GM12891 (cell line): ENCODE results near the gene DOCK2.
"Not testable (repeated sequence)": the region's sequence is repeated elsewhere in the genome, so short reads cannot be mapped to it uniquely, and the experiment has no call there.

Experiments used
- DNase-seq: peaks from one replicate; pipeline ENCODE4 v3.0.0; 2011; ENCODE audit warnings: low spot score; ENCODE audit not compliant: insufficient read length
- FAIRE-seq: peaks from 2 replicates; lab custom pipeline; 2011; peaks lifted over from hg19 to GRCh38; lab: Jason Lieb, UNC
- PAX5 ChIP-seq: IDR thresholded peaks from 2 replicates; pipeline ENCODE4 v1.6.1; 2011; ENCODE audit warnings: low read length, moderate library complexity, mild to moderate bottlenecking; ENCODE audit not compliant: insufficient read depth, severe bottlenecking
- POLR2A ChIP-seq: IDR thresholded peaks from 2 replicates; pipeline ENCODE4 v1.6.1; 2011; ENCODE audit warnings: low read depth, low read length, control low read depth
- POLR2AphosphoS5 ChIP-seq: IDR thresholded peaks from 2 replicates; pipeline ENCODE4 v1.6.1; 2011; ENCODE audit warnings: low read depth, low read length, control low read depth
- POU2F2 ChIP-seq: IDR thresholded peaks from 2 replicates; pipeline ENCODE4 v1.6.1; 2011; ENCODE audit warnings: low read depth, mild to moderate bottlenecking, control low read depth, low read length, moderate library complexity
- SPI1 ChIP-seq: IDR thresholded peaks from 2 replicates; pipeline ENCODE4 v1.6.1; 2011; ENCODE audit warnings: low read depth, low read length, control low read depth
- TAF1 ChIP-seq: IDR thresholded peaks from 2 replicates; pipeline ENCODE4 v1.6.1; 2011; ENCODE audit warnings: low read depth, low read length, control low read depth

The DOCK2 gene

DNA sequence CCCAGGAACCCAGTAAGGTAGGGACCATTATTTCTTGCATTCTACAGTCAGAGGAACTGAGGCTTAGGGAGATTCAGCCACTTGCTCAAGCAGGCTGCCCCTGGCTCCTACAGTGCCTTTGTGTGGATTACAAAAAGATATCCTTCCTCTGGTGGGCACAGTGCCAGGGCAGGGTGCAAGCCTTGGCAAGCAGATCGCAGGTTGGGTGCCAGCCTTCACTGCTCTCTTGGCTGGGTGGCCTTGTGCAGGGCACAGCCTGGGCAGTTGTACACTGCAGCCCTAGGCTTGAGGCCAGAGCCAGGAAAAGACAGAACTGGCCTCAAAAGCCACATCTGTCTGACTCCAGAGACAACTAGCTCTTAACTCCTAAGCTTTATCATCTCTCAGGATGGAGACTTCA, 15.0 kb downstream of the DOCK2 start:
- TF ChIP-seq POU2F2 (no peak), POLR2AphosphoS5 (no peak), SPI1 (no peak), PAX5 (no peak), TAF1 (no peak), POLR2A (no peak)
- DNase-seq (no peak), FAIRE-seq (no peak)

DNA sequence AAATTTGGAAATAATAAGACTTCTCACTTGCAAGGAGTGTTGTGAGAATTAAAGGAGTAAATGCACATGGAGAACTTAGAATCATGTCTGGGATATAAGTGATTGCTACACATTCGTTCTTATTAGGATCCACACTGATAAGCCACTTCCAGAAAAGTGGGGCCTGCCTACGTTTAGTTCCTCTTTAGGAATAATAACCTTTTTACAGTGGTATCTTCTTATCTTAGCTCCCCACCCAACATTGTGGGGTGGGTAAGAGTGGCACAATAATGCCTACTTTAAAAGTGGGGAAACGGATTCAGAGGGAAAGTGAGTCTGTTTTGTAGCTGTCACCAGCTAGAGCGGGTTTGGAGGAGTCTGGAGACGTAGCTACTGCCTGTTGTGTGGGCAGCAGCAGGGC, 16.0 kb downstream of the DOCK2 start:
- TF ChIP-seq POLR2AphosphoS5, result no peak
- no peak for TF ChIP-seq PAX5
- no peak for TF ChIP-seq POU2F2
- no peak for TF ChIP-seq TAF1
- TF ChIP-seq SPI1, result no peak
- no peak for TF ChIP-seq POLR2A
- DNase-seq, result no peak
- no peak for FAIRE-seq

DNA sequence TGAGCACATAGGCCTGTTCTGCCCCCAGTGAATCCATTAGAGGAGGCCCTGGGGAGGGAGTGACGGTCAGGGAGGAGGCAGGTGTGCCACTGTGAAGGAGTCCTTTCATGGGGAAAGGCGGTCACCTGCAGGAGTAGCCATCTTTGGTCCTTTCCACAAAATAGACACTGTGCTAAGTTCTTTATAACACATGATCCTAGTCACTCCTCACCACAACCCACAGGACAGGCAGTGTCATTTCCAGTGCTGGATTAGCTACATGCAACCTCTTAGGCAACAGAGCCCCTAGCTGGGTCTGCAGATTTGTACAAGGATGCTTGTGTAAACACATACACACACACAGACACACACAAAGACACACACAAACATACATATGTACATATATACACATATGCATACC, 18.3 kb downstream of the DOCK2 start:
- TF ChIP-seq POLR2A, result no peak
- no peak for TF ChIP-seq SPI1
- TF ChIP-seq POLR2AphosphoS5, result no peak
- TF ChIP-seq TAF1, result no peak
- TF ChIP-seq POU2F2, result no peak
- TF ChIP-seq PAX5, result no peak
- DNase-seq (no peak), FAIRE-seq (peak; percentile 50)

DNA sequence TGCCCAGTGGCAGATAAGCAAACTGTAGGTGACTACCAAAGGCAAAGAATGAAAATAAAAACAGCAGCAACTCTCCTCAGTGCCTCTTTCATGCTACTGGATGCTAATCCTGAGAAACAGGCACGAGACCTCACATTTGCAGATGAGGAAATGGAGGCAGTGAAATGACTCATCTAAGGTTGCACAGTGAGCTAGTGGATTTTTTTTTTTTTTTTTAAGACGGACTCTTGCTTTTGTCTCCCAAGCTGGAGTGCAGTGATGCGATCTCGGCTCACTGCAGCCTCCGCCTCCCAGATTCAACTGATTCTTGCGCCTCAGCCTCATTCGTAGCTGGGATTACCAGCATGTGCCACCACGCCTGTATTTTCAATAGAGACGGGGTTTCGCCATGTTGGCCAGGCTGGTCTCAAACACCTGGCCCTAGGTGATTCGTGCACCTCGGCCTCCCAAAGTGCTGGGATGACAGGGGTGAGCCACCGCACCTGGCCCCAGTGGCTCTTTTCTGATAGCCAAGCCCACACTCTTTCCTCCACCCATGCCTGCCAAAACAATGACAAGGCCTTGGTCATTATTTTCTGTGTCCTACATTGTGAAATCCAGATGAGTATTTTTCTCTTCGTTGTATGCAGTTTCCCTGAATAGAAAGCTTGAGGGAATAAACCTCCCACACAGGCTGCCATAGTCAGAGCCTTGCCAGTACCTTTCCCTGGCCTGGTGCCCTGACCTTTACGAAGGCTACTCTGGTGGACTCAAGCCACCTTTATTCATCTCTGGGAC, 19.2 kb downstream of the DOCK2 start:
- FAIRE-seq, result peak; percentile 82
- peak; percentile 32 for DNase-seq
- no peak for TF ChIP-seq POLR2A
- peak; percentile 88 for TF ChIP-seq SPI1

DNA sequence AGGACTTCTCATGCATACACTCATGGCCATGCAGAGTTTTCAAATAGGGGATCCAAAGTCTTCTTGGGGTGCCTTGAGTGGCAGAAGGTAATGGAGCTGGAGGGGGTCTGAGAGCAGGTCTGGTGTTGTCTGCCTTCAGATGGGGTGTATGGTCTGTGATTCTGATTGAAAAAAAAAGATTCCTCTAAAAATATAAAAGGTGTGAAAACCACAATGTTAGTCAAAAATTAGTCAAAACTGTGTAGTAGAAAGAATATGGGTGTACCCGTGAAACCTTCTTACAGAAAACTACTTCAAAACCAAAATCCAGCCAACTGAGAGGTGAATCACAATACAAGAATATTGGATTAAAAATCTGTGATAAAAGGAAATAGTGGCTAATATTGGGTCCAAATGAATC, 20.1 kb downstream of the DOCK2 start:
- DNase-seq, result no peak
- TF ChIP-seq SPI1 (no peak), POLR2A (no peak), PAX5 (no peak), POLR2AphosphoS5 (no peak), POU2F2 (no peak), TAF1 (no peak)
- no peak for FAIRE-seq

DNA sequence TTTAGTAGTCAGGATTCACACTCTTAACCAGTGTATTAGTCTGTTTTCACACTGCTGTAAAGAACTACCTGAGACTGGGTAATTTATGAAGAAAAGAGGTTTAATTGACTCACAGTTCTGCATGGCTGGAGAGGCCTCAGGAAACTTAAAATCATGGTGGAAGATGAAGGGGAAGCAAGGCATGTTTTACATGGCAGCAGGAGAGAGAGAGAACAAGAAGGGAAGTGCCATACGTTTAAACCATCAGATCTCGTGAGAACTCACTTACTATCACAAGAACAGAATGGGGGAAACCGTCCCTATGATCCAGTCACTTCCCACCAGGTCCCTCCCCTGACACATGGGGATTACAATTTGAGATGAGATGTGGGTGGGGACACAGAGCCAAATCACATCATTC, 25.4 kb downstream of the DOCK2 start:
- not testable (repeated sequence) for DNase-seq
- peak; percentile 54 for FAIRE-seq

DNA sequence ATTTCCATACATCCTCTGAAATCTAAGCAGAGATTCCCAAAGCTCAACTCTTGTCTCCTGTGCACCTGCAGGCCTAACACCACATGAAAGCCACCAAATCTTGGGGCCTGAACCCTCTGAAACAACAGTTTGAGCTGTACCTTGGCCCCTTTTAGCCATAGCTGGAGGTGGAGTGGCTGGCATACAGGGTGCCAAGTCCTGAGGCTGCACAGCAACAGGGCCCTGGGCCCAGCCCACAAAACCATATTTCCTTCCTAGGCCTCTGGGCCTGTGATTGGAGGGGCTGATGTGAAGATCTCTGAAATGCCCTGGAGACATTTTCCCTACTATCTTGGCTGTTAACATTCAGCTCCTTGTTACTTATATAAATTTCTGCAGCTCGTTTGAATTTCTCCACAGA, 26.5 kb downstream of the DOCK2 start:
- no peak for FAIRE-seq
- TF ChIP-seq TAF1, result no peak
- no peak for TF ChIP-seq POLR2AphosphoS5
- no peak for TF ChIP-seq POLR2A
- no peak for TF ChIP-seq PAX5
- no peak for TF ChIP-seq POU2F2
- no peak for TF ChIP-seq SPI1
- DNase-seq, result no peak

DNA sequence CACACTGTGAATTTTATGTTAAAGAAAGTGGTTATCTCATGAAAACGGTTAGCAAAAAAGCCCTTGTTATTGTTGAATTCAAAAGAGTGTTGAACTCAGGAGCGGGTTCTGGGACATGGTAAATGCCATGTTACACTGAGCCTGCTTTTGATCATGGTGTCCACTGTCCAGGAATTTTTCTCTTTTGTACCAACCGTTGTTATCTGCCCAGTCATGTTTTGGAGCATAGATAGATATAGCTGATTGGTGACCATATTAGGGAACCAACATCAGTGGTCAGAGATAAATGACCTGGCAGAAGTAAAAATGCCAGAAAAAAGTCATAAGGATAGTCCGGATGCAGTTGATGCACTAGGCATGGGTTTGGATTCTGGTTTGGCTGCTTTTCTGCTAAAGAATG, 29.3 kb downstream of the DOCK2 start:
- no peak for FAIRE-seq
- DNase-seq, result no peak
- no peak for TF ChIP-seq SPI1
- no peak for TF ChIP-seq POU2F2
- TF ChIP-seq TAF1, result no peak

DNA sequence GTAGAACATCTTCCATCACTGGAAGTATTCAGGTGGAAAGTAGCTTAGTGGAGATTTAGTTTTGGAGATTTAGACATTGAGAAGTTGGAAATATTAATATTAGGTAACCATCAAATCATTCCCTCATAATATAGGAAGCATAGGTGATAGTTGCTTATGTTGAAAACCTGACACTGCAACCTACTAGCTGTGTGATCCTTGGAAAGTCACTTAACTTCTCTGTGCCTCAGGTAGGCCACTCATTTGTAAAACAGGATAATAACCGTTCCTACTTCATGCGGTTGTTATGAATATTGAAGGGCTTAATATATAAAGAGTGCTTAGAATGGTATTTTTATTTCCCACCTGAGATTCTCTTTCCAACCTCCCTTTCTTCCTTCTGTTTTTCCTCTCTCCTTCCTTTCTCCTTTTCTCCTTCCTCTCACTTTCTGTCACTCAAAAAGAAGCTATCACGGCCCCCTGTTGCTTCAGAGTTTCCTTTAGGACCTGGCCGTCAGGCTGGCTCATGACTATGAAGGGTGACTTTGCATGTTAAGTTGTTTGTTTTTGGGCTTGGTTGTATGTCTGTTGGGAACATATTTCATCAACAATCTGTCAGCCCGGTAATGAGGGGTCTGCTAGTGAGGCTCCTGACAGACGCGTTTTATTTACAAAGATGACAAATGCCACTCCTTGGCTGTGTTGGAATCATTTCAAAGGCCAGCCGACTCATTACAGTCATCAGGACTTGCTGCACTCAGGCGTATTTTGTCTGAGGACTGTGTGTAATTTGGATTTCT, 31.0 kb downstream of the DOCK2 start:
- TF ChIP-seq POLR2A (no peak), SPI1 (no peak), POU2F2 (no peak), TAF1 (no peak), POLR2AphosphoS5 (no peak), PAX5 (no peak)
- DNase-seq (no peak), FAIRE-seq (no peak)

DNA sequence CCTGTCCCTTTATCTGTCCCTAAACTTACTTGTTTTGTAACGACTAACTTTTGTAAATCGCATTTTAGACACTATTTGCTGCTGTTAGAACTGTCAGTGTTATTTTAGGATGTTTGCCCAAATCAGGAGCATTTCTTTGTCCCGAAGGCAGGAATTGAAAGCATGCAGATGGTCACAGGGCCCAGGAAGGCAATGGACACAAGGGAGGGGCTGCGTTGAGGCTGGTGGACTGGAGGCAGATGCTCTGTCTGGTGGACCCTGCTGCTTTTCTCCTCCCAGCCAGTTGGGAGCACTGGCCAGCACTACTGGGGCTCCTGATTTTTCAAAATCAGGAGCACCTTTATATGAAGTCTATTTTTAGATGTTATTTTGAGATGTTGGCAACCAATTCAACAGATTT, 31.7 kb downstream of the DOCK2 start:
- no peak for FAIRE-seq
- no peak for DNase-seq
- no peak for TF ChIP-seq TAF1
- TF ChIP-seq PAX5, result no peak
- no peak for TF ChIP-seq SPI1
- TF ChIP-seq POLR2A, result no peak
- no peak for TF ChIP-seq POLR2AphosphoS5
- TF ChIP-seq POU2F2, result no peak
